Cardiac muscle cell (in vitro differentiated cells and primary cell): ENCODE measurements around the gene EPHB2. TPM values are rescaled to one million over a fixed set of nuclear protein-coding genes. Genes with fewer than 3 reads are reported as not detected.

ENCODE experiments used
- DNase-seq, 2 donors: peaks; one replicate each; pipeline versions ENCODE4 v3.0.0 to v3.0.0-alpha.2; 2010 to 2017; ENCODE audit warnings: low read depth in 1 of 2, low spot score in 1 of 2
- H3K27ac ChIP-seq: fragments of 200-600 bp; sonication (generic); 2 replicates; pipeline ENCODE4 v1.5.1; 2016
- H3K27me3 ChIP-seq: fragments of 200-600 bp; sonication (generic); 2 replicates; pipeline ENCODE4 v1.6.0; 2016; ENCODE audit warnings: control low read depth
- H3K36me3 ChIP-seq: fragments of 200-600 bp; sonication (generic); 2 replicates; pipeline ENCODE4 v1.5.1; 2016; ENCODE audit warnings: control low read depth
- H3K4me1 ChIP-seq: fragments of 200-600 bp; sonication (generic); 2 replicates; pipeline ENCODE4 v1.8.1; 2017; ENCODE audit warnings: low read depth, mild to moderate bottlenecking, mixed run types
- H3K4me3 ChIP-seq: fragments of 200-600 bp; sonication (generic); 2 replicates; pipeline ENCODE4 v1.5.1; 2016; ENCODE audit warnings: mild to moderate bottlenecking
- H3K9me3 ChIP-seq: fragments of 200-600 bp; sonication (generic); 2 replicates; pipeline ENCODE4 v1.5.1; 2017; ENCODE audit warnings: low read depth, mild to moderate bottlenecking, control low read depth
- polyA plus RNA-seq: library from polyadenylated mRNA; unstranded; fragments of >200 nt; fragmentation: Nextera tagmentation; extraction: Ambion mirVana; gene quantifications from 2 replicates; pipeline ENCODE4 v1.2.1, GENCODE V29; 2016
- total RNA-seq: library from RNA; depleted of rRNA; stranded (reverse); fragments of >200 nt; gene quantifications from 2 replicates; pipeline ENCODE4 v1.2.3, GENCODE V29; 2016
- TF ChIP-seq, protein P1 (sequence below): IDR thresholded peaks from 2 replicates; pipeline ENCODE4 v1.5.1; 2012; ENCODE audit warnings: low read depth, mild to moderate bottlenecking, low read length

EPHB2 gene
- total and polyA plus RNA-seq, 2 experiments from 2014 or later: 38.8 to 96.3 TPM

DNA sequence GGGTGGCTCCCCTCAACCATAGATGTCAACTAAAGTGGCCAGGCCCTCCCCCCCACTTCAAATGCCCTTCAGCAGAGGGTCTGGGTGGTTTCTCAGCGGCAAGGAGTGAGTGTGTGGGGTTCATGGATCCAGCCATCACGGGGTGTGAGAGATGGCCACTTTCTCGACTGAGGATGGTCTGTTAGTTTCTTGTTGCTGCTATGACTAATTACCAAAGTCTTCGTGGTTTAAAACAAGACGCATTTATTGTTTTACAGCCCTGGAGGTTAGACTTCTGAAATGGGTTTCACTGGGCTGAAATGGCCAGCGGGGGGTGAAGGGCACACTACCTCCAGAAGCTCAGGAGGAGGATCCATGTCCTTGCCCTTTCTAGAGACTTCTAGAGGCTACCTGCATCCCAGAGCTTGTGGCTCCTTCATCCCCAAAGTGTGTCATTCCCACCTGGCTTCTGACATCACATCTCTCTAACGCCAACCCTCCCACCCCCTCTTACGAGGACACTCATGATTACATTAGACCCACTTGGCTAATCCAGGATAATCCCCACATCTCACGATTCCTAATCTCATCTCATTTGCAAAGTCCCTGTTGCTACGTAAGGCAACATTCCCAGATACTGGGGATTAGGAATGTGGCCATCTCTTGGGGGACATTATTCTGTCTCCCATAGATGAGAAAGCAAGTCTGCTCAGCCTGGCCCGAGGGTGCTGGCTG is 53.0 kb downstream of the EPHB2 start:
- TF ChIP-seq, protein P1, sequence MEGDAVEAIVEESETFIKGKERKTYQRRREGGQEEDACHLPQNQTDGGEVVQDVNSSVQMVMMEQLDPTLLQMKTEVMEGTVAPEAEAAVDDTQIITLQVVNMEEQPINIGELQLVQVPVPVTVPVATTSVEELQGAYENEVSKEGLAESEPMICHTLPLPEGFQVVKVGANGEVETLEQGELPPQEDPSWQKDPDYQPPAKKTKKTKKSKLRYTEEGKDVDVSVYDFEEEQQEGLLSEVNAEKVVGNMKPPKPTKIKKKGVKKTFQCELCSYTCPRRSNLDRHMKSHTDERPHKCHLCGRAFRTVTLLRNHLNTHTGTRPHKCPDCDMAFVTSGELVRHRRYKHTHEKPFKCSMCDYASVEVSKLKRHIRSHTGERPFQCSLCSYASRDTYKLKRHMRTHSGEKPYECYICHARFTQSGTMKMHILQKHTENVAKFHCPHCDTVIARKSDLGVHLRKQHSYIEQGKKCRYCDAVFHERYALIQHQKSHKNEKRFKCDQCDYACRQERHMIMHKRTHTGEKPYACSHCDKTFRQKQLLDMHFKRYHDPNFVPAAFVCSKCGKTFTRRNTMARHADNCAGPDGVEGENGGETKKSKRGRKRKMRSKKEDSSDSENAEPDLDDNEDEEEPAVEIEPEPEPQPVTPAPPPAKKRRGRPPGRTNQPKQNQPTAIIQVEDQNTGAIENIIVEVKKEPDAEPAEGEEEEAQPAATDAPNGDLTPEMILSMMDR: no peak
- Histone ChIP-seq H3K36me3 (no peaks in the 10 kb centered on the region), H3K27me3 (no peaks in the 10 kb centered on the region)

DNA sequence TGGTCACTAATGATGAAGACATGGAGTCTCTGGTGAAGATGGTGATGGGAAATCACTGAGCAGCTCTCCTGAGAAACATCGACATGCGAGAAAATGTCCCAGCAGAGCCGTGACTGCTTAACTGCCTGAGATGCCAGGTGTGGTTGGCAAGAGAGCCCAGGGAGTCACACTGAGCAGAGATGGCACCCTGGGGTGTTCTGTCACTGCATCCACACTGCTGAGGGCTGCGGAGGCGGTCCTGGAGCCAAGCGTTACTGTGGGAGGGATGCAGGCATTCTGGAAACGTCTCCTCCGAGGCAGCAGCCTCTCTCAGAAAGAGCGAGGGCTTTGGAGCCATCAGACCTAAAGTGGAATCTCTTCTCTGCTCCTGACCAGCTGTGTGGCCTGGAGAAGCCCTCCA is 57.2 kb downstream of the EPHB2 start:
- no peaks in the 10 kb centered on the region for H3K9me3 ChIP-seq
- no peak overlapping the region for H3K4me3 ChIP-seq
- H3K4me1 ChIP-seq: no peaks in the 10 kb centered on the region
- no peaks in the 10 kb centered on the region for H3K27me3 ChIP-seq
- no peaks in the 10 kb centered on the region for H3K36me3 ChIP-seq
- TF ChIP-seq, protein P1: no peak
- DNase-seq: no peak
- no peak overlapping the region for H3K27ac ChIP-seq

More for the DNA sequence above, 53.0 kb downstream of the EPHB2 start:
- Histone ChIP-seq H3K9me3 (no peaks in the 10 kb centered on the region), H3K27ac (no peak overlapping the region), H3K4me3 (no peak overlapping the region), H3K4me1 (no peaks in the 10 kb centered on the region)
- DNase-seq: no peak

DNA sequence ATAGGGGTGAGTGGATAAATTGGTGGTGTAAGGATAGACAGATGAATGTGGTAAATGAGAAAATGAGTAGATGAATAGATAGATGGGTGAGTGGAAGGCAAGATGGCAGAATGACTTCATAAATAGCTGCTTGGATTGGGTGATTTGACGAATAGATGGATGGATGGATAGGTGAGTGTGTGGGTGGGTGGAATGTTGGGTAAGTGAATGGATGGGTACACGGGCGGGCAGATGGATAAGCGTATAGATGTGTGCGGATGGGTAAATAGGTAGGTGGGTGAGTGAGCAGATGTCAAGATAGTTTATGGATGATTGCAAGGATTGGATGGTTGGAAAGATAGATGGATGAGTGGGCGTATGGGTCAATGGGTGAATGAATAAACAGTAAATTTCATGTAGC is 59.3 kb downstream of the EPHB2 start:
- H3K36me3 ChIP-seq: no peaks in the 10 kb centered on the region
- no peak overlapping the region for H3K27ac ChIP-seq
- no peaks in the 10 kb centered on the region for H3K9me3 ChIP-seq
- no peak overlapping the region for H3K4me3 ChIP-seq
- H3K4me1 ChIP-seq: peaks cover 6% of the 10 kb centered on the region
- no peak for DNase-seq
- H3K27me3 ChIP-seq: no peaks in the 10 kb centered on the region
- TF ChIP-seq, protein P1: no peak

DNA sequence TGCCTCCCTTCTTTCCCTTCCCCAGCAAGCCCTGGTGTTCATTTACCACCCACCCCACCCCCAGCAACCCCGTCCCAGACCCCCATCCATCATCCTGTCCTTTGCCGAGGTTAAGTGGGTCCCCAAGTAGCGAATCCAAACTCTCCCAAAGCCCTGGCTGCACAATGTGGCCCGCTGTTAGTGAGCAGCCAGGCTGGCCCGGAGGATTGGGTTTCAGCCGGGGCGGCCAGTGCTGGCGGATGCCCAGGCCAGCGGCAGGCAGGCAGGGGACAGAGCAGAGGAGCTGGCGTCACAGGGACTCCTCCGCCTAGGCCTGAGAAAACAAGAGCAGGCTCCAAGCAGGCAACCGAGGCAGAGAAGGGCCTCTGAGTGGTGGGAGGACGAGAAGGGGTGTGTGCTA is 61.4 kb downstream of the EPHB2 start:
- no peaks in the 10 kb centered on the region for H3K9me3 ChIP-seq
- no peaks in the 10 kb centered on the region for H3K27me3 ChIP-seq
- H3K4me3 ChIP-seq: no peak overlapping the region
- TF ChIP-seq, protein P1: no peak
- peak overlapping the region; percentile 45 for H3K27ac ChIP-seq
- H3K36me3 ChIP-seq: no peaks in the 10 kb centered on the region
- DNase-seq: peak in 1 of 2 donors; percentile 57
- peaks cover 13% of the 10 kb centered on the region for H3K4me1 ChIP-seq

DNA sequence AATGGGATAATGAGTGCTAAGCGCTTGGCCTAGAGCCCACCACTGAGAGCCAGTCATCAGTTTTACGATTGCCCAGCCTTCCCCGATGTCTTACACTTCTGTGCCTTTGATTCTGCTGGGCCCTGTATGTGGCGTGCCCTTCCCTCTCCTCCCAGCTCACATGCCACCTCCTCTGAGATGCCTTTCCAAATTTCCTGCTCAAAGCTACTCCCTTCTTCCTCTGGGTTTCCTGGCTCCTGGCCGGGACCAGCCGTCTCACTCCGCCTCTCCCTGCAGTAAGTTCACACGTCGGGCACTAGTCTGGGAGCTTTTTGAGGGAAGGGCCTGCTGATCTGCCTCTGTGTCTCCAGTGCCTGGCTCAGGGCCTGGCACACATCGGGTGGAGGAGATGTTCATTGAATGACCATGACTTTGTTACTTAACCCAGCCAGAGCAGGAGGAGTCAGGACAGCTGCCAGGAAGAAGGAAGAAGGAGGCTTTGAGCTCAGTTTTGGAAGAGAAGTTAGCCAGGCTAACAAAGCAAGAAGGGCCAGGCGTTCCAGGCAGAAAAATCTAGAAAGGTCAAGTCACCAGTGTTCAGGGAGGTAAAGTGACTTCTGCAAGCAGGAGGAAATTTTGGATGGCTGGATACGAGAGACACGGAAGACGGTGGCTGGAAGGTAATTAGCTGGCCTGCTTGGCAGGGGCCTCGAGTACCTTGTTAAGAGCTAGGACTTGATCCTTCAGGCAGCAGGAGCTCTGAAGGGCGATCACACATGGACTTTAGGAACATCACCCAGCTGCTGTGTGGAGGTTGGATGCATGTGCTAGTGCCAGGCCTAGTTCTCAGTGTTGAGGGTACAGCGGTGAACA is 63.6 kb downstream of the EPHB2 start:
- H3K4me1 ChIP-seq: peaks cover 23% of the 10 kb centered on the region
- H3K4me3 ChIP-seq: no peak overlapping the region
- H3K36me3 ChIP-seq: no peaks in the 10 kb centered on the region
- H3K27me3 ChIP-seq: no peaks in the 10 kb centered on the region
- peak; percentile 42 to 89 for DNase-seq
- no peak overlapping the region for H3K27ac ChIP-seq
- TF ChIP-seq, protein P1: no peak
- H3K9me3 ChIP-seq: no peaks in the 10 kb centered on the region
